IPS-18c (cell line): ENCODE results near the gene C4orf50.
"Not testable (repeated sequence)": the region's sequence is repeated elsewhere in the genome, so short reads cannot be mapped to it uniquely, and the experiment has no call there.

ENCODE experiments used
- H3K4me3 ChIP-seq: 2 replicates; pipeline ENCODE4 v1.7.0; 2013; ENCODE audit warnings: low read depth, mild to moderate bottlenecking, low read length, moderate library complexity; ENCODE audit not compliant: insufficient read depth
- H3K9me3 ChIP-seq: one replicate; pipeline ENCODE4 v1.6.1; 2013; ENCODE audit warnings: mild to moderate bottlenecking, low read length, moderate library complexity; ENCODE audit not compliant: control insufficient read depth, insufficient read depth

The C4orf50 gene

GRCh38 chr4:5857199-5857598, 161.0 kb downstream of the C4orf50 start:
- H3K4me3 ChIP-seq, result no peak overlapping the region
- H3K9me3 ChIP-seq, result no peaks in the 10 kb centered on the region

GRCh38 chr4:5856362-5856761, 161.9 kb downstream of the C4orf50 start:
- not testable (repeated sequence) for H3K9me3 ChIP-seq, H3K4me3 ChIP-seq

GRCh38 chr4:5854929-5855328, 163.3 kb downstream of the C4orf50 start:
- no peak overlapping the region for H3K4me3 ChIP-seq
- H3K9me3 ChIP-seq, result no peaks in the 10 kb centered on the region

- H3K4me3 ChIP-seq, result no peak overlapping the region
Observed at GRCh38 chr4:5852523-5853202, 165.6 kb downstream of the C4orf50 start.

GRCh38 chr4:5851637-5852301, 166.5 kb downstream of the C4orf50 start:
- no peak overlapping the region for H3K4me3 ChIP-seq
- H3K9me3 ChIP-seq, result no peaks in the 10 kb centered on the region

More at GRCh38 chr4:5852523-5853202, 165.6 kb downstream of the C4orf50 start:
- no peaks in the 10 kb centered on the region for H3K9me3 ChIP-seq
